Kidney (tissue), 14 donors: ENCODE measurements around the gene GRID1. TPM values are rescaled to one million over a fixed set of nuclear protein-coding genes. Genes with fewer than 3 reads are reported as not detected.

Experiments
- DNase-seq, 5 donors: peaks; one replicate each; pipeline ENCODE4 v3.0.0-alpha.2; 2013 to 2020
- FAIRE-seq: peaks from 2 replicates; lab custom pipeline; 2012; peaks lifted over from hg19 to GRCh38; lab: Jason Lieb, UNC
- H3K27ac ChIP-seq, 2 donors: one replicate each; pipeline ENCODE4 v1.7.0; 2013; ENCODE audit warnings: low read depth in 2 of 2, low read length in 2 of 2, inconsistent platforms in 1 of 2
- H3K27me3 ChIP-seq: one replicate; pipeline ENCODE4 v1.7.1; 2013; ENCODE audit warnings: low read length, inconsistent platforms; ENCODE audit not compliant: control insufficient read depth, insufficient read depth
- H3K36me3 ChIP-seq, 3 donors: one replicate each; pipeline versions ENCODE4 v1.7.0 to v1.7.1; 2013; ENCODE audit warnings: low read length in 3 of 3, control low read depth in 1 of 3, inconsistent platforms in 1 of 3; ENCODE audit not compliant: insufficient read depth in 3 of 3, control insufficient read depth in 2 of 3
- H3K4me1 ChIP-seq, 3 donors: one replicate each; pipeline versions ENCODE4 v1.7.0 to v1.7.1; 2013; ENCODE audit warnings: low read length in 3 of 3, inconsistent platforms in 1 of 3, low read depth in 1 of 3; ENCODE audit not compliant: control insufficient read depth in 2 of 3, insufficient read depth in 2 of 3
- H3K4me3 ChIP-seq, 3 donors: one replicate each; pipeline versions ENCODE4 v1.7.0 to v1.8.1; 2013; ENCODE audit warnings: low read length in 3 of 3, control low read depth in 1 of 3, inconsistent platforms in 1 of 3
- H3K9ac ChIP-seq, 3 donors: one replicate each; pipeline versions ENCODE4 v1.7.0 to v1.7.1; 2013; ENCODE audit warnings: low read length in 3 of 3, control low read depth in 1 of 3, inconsistent platforms in 1 of 3
- H3K9me3 ChIP-seq, 3 donors: one replicate each; pipeline versions ENCODE4 v1.7.0 to v1.7.1; 2013; ENCODE audit warnings: low read length in 3 of 3, control low read depth in 1 of 3, inconsistent platforms in 1 of 3; ENCODE audit not compliant: control insufficient read depth in 2 of 3, insufficient read depth in 1 of 3
- CTCF ChIP-seq: IDR thresholded peaks from 3 replicates; pipeline ENCODE4 v1.5.1; 2012; ENCODE audit warnings: mild to moderate bottlenecking, moderate library complexity, borderline replicate concordance; ENCODE audit not compliant: insufficient read depth; ENCODE audit errors: extremely low read depth
- intact Hi-C: fragments of 100-400 bp; cut with DNase I; formaldehyde crosslinking; loops from one replicate; pipeline ENCODE4 v1.11.1; 2022
- polyA plus RNA-seq: library from polyadenylated mRNA; stranded (reverse); fragments of 350-450 nt; fragmentation: Illumina TruSeq; extraction: RNeasy Lipid Tissue Mini Kit (QIAGEN cat#74804); gene quantifications from one replicate; pipeline ENCODE4 v1.2.3, GENCODE V29; 2014; ENCODE audit warnings: low read depth, low replicate concordance; ENCODE audit not compliant: insufficient read depth
- total RNA-seq: library from RNA; stranded (reverse); fragmentation: NEBNext Ultra II Directional; extraction: Animal tissue kit (Norgen Biotek cat#: 25700); gene quantifications from one replicate; pipeline ENCODE4 v1.2.1, GENCODE V29; 2021
- donor health status: control.
- donor health status: control.
- donor health status: control.
- donor health status: control.
- donor health status: control.
- donor health status: DM: yes; HTN: yes; CAD: no.
- donor health status: Normal renal cell carcinoma (clear cell type).

GRID1 gene
- total and polyA plus RNA-seq, 2 donors from 2014 or later: 0.37 to 1.4 TPM

GRCh38 chr10:86057708-86058107 is 308.9 kb downstream of the GRID1 start:
- no peak overlapping the region for H3K9ac ChIP-seq
- intact Hi-C loops: no loop called here
- no peaks in the 10 kb centered on the region for H3K36me3 ChIP-seq
- H3K27me3 ChIP-seq: no peaks in the 10 kb centered on the region
- TF ChIP-seq CTCF: no peak
- DNase-seq (no peak), FAIRE-seq (no peak)
- H3K27ac ChIP-seq: no peak overlapping the region
- H3K9me3 ChIP-seq: no peaks in the 10 kb centered on the region
- H3K4me3 ChIP-seq: no peak overlapping the region
- no peaks in the 10 kb centered on the region for H3K4me1 ChIP-seq

GRCh38 chr10:86056672-86057071 is 309.9 kb downstream of the GRID1 start:
- no peaks in the 10 kb centered on the region for H3K36me3 ChIP-seq
- H3K4me1 ChIP-seq: no peaks in the 10 kb centered on the region
- no peaks in the 10 kb centered on the region for H3K9me3 ChIP-seq
- intact Hi-C loops: no loop called here
- TF ChIP-seq CTCF: no peak
- FAIRE-seq (no peak), DNase-seq (peak in 1 of 5 donors; percentile 9)
- no peak overlapping the region for H3K4me3 ChIP-seq
- no peak overlapping the region for H3K27ac ChIP-seq
- H3K9ac ChIP-seq: no peak overlapping the region
- H3K27me3 ChIP-seq: no peaks in the 10 kb centered on the region

DNA sequence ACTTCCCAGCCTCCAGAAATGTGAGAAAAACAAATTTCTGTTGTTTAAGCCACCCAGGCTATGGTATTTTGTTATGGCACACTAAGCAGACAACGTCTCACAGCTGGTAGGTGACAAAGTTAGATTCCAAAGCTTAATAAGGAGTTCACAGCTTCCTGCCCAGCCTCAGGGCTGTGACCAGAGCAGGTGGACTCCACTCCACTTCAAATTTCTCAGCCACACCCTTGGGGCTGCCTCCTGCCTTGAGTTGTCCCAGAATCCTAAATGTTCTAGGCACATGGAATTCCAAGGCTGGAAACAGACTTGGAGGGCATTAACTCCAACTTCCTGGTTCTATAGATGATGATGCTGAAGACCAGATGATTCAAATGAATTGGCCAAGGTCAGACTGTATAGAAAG is 310.7 kb downstream of the GRID1 start:
- Histone ChIP-seq H3K9ac (no peak overlapping the region), H3K27ac (no peak overlapping the region), H3K4me1 (no peaks in the 10 kb centered on the region), H3K9me3 (no peaks in the 10 kb centered on the region), H3K36me3 (no peaks in the 10 kb centered on the region), H3K27me3 (no peaks in the 10 kb centered on the region), H3K4me3 (no peak overlapping the region)
- intact Hi-C loops: no loop called here
- FAIRE-seq: no peak
- DNase-seq: no peak
- TF ChIP-seq CTCF: no peak

DNA sequence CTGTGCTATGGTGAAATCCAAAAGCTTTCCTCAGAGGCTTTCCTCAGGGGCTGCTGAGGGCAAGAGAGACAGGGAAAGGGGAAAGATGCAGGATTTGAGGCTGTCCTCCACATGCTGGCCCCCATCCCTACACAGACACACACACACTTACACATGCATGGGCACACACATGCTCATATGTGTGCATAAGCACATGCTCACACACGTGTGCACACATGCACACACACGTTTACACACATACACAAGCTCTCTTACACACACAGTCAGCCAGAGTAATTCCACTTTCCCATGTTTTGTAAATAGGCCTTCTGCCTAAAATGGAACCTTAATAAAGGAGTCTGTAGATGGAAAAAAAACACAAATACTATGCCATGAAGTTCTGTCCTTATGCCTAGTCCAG is 312.9 kb downstream of the GRID1 start:
- Histone ChIP-seq H3K27ac (no peak overlapping the region), H3K36me3 (no peaks in the 10 kb centered on the region), H3K4me1 (no peaks in the 10 kb centered on the region), H3K27me3 (no peaks in the 10 kb centered on the region), H3K9ac (no peak overlapping the region), H3K4me3 (no peak overlapping the region), H3K9me3 (peaks cover 0 to 4% (median 0%) of the 10 kb centered on the region in 3 donors)
- no peak for FAIRE-seq
- no peak for DNase-seq
- no peak for TF ChIP-seq CTCF
- intact Hi-C loops: no loop called here
